ENCODE results near the gene ZDHHC19. TPM values are rescaled to one million over a fixed set of nuclear protein-coding genes. Genes with fewer than 3 reads are reported as not detected.
"Not testable (repeated sequence)": the region's sequence is repeated elsewhere in the genome, so short reads cannot be mapped to it uniquely, and the experiment has no call there.

Gene ZDHHC19
- polyA plus RNA-seq, 1 experiment, result not detected

DNA sequence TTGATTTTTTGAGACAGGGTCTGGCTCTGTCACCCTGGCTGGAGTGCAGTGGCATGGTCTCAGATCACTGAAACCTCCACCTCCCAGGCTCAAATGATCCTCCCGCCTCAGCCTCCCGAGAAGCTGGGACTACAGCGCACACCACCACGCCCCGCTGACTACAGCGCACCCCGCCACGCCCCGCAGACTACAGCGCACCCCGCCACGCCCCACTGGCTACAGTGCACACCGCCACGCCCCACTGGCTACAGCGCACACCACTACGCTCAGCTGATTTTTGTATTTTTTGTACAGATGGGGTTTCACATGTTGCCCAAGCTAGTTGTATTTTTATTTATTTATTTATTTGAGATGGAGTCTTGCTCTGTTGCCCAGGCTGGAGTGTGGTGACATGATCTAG is 40.7 kb upstream of the ZDHHC19 start:
- Histone ChIP-seq H3K4me3 (ENCODE audit: low read depth, low read length) (no peak overlapping the region), H3K9me3 (ENCODE audit: control insufficient read depth, insufficient read depth, low read length) (no peaks in the 10 kb centered on the region), H3K27ac (ENCODE audit: low read depth, low read length) (no peak overlapping the region), H3K27me3 (ENCODE audit: control insufficient read depth, insufficient read depth, low read length) (no peaks in the 10 kb centered on the region)
- no peak for TF ChIP-seq CTCF (IDR thresholded peaks at IDR 0.05; ENCODE audit: low read depth, low read length)
- no peak for DNase-seq (ENCODE audit: low read depth, low spot score)
- CTCF ChIA-PET, result interaction anchor here (0.5 to 3.4 kb wide), 6 partner anchors 11 to 277 kb away, joined by 3 to 22 read pairs (median 4); no protein-coding TSS in a partner anchor
- POLR2A ChIA-PET, result no interaction called here

- DNase-seq (ENCODE audit: low read depth, low spot score), result no peak
- Histone ChIP-seq H3K27me3 (ENCODE audit: control insufficient read depth, insufficient read depth, low read length) (no peaks in the 10 kb centered on the region), H3K4me3 (ENCODE audit: low read depth, low read length) (no peak overlapping the region), H3K9me3 (ENCODE audit: control insufficient read depth, insufficient read depth, low read length) (no peaks in the 10 kb centered on the region; the same call in 1 of the 2 replicates), H3K27ac (ENCODE audit: low read depth, low read length) (no peak overlapping the region)
- TF ChIP-seq CTCF (IDR thresholded peaks at IDR 0.05; ENCODE audit: low read depth, low read length), result no peak
- POLR2A ChIA-PET, result no interaction called here
- CTCF ChIA-PET, result interaction anchor here (0.6 kb wide), 1 partner anchor 283 kb away, joined by 4 read pairs; no protein-coding TSS in a partner anchor
Observed at GRCh38 chr3:196246612-196247308, 35.6 kb upstream of the ZDHHC19 start.

GRCh38 chr3:196244166-196244565 is 33.0 kb upstream of the ZDHHC19 start:
- POLR2A ChIA-PET; H3K4me3 ChIP-seq (ENCODE audit: low read depth, low read length); CTCF ChIA-PET; H3K27ac ChIP-seq (ENCODE audit: low read depth, low read length); H3K9me3 ChIP-seq (ENCODE audit: control insufficient read depth, insufficient read depth, low read length); DNase-seq (ENCODE audit: low read depth, low spot score); H3K27me3 ChIP-seq (ENCODE audit: control insufficient read depth, insufficient read depth, low read length): not testable (repeated sequence)

DNA sequence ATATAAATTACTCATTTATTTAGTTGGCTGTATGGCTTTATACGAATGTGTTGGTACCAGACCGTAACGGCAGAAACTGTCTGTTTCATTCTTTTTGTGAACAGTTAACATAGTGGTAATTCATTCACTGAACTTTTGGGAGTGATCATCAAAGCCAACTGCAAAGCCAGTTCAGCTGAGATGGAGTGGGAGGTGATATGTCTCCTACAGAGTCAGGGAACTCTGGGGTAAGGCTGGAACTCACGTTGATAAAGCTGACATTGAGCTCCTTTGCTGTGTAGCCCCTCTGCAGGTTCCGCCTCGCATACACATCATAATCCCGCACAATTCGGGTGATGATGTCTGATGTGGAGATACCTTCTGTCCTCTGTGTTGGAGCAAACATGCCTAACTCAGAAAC is 30.5 kb upstream of the ZDHHC19 start:
- Histone ChIP-seq H3K9me3 (ENCODE audit: control insufficient read depth, insufficient read depth, low read length) (no peaks in the 10 kb centered on the region; the same call in 1 of the 2 replicates), H3K4me3 (ENCODE audit: low read depth, low read length) (no peak overlapping the region), H3K27ac (ENCODE audit: low read depth, low read length) (no peak overlapping the region), H3K27me3 (ENCODE audit: control insufficient read depth, insufficient read depth, low read length) (no peaks in the 10 kb centered on the region)
- ChIA-PET CTCF (interaction anchor here (2.9 kb wide), 1 partner anchor 11 kb away, joined by 22 read pairs; no protein-coding TSS in a partner anchor), POLR2A (no interaction called here)
- DNase-seq (ENCODE audit: low read depth, low spot score), result no peak
- TF ChIP-seq CTCF (IDR thresholded peaks at IDR 0.05; ENCODE audit: low read depth, low read length), result no peak

GRCh38 chr3:196240424-196240823 is 29.2 kb upstream of the ZDHHC19 start:
- Histone ChIP-seq H3K27ac (ENCODE audit: low read depth, low read length) (no peak overlapping the region), H3K4me3 (ENCODE audit: low read depth, low read length) (no peak overlapping the region), H3K27me3 (ENCODE audit: control insufficient read depth, insufficient read depth, low read length) (no peaks in the 10 kb centered on the region), H3K9me3 (ENCODE audit: control insufficient read depth, insufficient read depth, low read length) (no peaks in the 10 kb centered on the region; the same call in 1 of the 2 replicates)
- no peak for DNase-seq (ENCODE audit: low read depth, low spot score)
- CTCF ChIA-PET, result interaction anchor here (0.7 to 2.9 kb wide), 3 partner anchors 13 to 167 kb away, joined by 4 to 22 read pairs (median 5); no protein-coding TSS in a partner anchor
- POLR2A ChIA-PET, result no interaction called here
- no peak for TF ChIP-seq CTCF (IDR thresholded peaks at IDR 0.05; ENCODE audit: low read depth, low read length)
